GM19043 (cell line): ENCODE results near the gene PCNX1.
"Not testable (repeated sequence)": the region's sequence is repeated elsewhere in the genome, so short reads cannot be mapped to it uniquely, and the experiment has no call there.

ENCODE experiments used
- ATAC-seq: cut with Tn5 transposase; IDR thresholded peaks from one replicate; pipeline ENCODE4 v1.9.1; 2021; ENCODE audit warnings: low read depth; ENCODE audit not compliant: unreplicated experiment

The PCNX1 gene

DNA sequence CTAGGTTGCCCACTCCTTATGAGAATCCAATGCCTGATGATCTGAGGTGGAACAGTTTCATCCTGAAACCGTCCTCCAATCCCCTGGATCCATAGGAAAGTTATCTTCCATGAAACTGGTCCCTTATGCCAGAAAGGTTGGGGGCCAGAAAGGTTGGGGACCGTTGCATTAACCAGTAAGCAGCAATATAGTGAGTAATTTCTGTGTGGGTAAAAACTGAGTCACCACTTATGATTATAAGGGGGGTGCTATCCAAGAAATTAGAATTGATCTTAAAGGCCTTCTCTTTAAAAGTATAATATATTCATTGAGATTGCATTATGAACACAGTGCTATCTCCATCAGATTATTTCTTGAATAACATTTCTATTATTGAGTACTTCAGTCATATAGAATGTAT, 97.2 kb downstream of the PCNX1 start:
- no peak for ATAC-seq

DNA sequence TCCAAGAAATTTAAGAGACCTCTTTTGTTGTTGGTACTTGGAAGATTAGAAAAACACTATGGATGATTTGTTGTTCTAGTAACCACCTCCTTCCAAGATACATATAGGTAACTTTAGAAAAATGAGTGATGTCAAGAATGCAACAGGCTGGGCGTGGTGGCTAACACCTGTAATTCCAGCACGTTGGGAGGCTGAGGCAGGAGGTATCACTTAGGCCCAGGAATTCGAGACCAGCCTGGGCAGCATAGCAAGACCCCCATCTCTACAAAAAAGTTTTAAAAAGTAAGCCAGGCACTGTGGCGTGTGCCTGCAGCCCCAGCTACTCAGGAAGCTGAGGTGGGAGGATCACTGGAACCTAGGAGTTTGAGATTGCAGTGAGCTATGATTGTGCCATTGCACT, 97.8 kb downstream of the PCNX1 start:
- ATAC-seq, result no peak

DNA sequence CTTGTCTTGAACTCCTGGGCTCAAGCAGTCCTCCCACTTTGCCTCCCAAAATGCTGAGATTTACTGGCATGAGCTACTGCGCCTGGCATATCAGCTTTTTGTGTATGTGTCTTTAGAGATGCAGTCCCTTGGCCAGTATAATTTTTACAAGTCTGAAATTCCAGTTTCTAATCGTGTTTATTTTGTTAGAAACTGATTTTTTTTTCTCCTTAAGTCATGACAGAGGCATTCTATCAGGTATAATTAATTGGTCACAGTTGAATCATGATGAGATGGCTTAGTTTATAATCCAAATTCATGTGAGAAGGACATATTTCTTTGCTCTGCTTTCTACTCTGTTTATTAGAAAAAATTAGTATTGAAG, 98.9 kb downstream of the PCNX1 start:
- no peak for ATAC-seq

- no peak for ATAC-seq
Measured at GRCh38 chr14:71011479-71011878, 104.2 kb downstream of the PCNX1 start.

GRCh38 chr14:71012888-71013287, 105.6 kb downstream of the PCNX1 start:
- ATAC-seq, result no peak

DNA sequence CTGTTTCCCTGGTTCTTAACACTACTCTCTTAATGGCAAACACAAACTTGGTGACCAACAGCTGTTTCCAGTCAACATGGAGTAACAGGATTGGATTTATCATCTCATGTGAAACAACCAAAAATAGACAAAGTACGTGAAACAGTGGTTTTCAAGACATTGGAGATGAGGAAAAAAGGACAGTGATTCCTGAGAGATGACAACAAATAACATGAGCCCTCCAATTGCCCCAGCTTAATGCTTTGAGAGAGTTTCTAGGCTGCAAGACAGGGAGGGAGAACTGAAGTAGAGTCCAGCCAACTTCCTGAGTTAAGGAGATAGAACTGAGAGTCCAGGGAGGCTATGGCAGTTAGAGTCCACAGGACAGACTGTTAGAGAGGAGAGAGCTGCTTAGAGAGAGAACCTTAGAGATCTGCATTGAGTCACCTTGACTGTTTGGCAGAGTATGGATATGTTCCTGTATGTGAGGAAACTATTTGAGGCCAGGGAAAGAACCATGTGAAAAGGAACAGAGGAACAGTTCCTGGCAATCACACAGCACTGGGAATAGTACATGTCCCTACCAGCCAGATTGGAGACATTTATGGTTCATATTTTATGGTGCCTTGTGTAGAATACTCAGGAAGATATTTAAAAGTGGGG, 106.4 kb downstream of the PCNX1 start:
- no peak for ATAC-seq

DNA sequence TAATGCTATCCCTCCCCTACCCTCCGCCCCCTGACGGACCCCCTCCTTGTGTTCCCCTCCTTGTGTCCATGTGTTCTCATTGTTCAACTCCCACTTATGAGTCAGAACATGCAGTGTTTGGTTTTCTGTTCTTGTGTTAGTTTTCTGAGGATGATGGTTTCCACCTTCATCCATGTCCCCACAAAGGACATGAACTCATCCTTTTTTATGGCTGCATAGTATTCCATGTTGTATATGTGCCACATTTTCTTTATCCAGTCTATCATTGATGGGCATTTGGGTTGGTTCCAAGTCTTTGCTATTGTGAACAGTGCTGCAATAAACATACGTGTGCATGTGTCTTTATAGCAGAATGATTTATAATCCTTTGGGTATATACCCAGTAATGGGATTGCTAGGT, 112.7 kb downstream of the PCNX1 start:
- not testable (repeated sequence) for ATAC-seq

GRCh38 chr14:71021347-71022011, 114.2 kb downstream of the PCNX1 start:
- no peak for ATAC-seq

DNA sequence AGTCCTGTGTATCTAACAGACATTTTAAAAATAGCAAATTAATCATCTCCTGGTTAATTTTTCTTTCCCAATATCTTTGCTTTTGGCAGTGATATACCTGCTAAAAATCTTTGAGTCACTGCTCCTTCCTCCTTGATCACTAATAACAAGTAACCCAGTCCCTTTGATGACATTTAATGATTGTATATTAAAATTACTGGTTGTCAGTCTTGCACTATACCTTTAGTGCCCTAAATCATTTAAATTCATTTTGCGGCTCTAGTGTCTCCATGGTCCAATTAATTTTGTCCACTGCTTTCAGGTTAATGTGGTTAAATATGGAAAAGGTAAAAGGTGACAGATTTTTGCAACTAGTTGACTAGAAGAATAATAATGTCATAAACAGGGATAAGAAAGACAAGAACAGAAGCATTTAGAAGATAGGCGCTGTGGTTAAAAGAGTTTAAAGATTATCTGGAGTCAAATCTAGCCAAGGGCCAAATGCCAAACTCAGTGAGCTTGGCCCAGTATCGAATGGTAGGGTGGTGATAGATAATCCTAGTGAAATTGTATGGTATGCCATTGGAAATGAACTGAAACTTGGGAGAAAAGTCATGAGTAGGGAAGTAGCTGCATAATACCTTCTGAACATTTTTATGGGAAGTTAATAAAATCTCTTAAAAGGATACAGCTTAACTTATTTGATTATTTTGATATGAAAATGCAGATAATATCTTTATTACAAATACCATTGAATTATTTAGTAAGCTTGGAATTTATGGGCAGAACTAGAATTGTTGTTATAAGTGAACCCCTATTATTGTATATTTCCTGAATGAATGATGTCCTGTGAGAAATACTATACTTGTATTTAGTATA, 115.0 kb downstream of the PCNX1 start:
- ATAC-seq, result no peak

DNA sequence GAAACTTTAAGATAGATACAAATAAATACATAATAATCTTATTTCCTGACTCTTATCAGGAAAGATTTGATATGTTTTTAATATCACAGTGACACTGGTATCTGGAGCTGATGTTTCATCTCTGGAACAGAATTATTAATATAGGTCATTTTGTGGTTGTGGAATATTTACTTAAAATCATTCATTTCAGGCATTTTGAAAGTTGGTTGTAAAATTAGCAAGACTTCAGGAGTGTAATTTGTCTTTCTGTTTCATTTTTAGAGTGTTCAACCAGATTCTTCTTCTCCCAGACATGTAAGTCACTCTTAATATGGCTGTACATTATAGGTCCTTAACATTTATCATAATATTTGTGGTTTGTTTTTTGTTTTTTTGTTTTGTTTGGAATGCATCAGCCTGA, 115.7 kb downstream of the PCNX1 start:
- no peak for ATAC-seq

- no peak for ATAC-seq
Measured at GRCh38 chr14:71029236-71029781, 122.0 kb downstream of the PCNX1 start.

DNA sequence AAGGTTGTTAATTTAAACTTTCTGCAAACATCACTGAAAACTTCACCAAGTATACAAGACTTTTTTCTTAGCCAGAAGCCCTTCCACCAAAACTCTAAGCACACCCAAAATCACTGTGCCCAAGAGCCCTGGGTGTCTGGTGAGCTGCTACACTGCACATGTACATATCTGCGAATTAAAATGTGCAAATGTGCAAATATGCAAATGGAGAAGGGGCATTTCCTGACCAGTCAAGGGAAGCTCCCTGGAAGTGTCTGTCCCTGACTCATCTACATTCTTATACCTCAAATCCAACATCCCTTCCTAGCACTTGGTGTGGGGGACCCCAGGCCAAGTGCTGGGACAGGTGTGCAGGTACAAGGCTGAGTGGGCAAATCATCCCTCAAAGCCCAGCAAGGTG, 123.7 kb downstream of the PCNX1 start:
- no peak for ATAC-seq

DNA sequence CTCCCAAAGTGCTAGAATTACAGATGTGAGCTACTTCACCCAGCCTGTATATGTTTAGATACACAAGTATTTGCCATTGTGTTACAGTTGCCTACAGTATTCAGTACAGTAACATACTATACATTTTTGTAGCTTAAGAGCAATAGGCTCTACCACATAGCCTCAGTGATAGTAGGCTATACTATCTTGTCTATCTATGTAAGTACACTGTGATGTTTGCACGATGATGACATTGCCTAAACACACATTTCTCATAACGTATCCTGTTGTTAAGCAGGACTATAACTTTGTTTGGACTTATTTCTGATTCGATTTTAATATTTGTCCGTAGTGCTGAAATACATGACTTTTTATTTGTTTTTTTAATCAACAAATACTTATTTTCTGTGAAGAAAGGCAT, 129.2 kb downstream of the PCNX1 start:
- ATAC-seq, result no peak

DNA sequence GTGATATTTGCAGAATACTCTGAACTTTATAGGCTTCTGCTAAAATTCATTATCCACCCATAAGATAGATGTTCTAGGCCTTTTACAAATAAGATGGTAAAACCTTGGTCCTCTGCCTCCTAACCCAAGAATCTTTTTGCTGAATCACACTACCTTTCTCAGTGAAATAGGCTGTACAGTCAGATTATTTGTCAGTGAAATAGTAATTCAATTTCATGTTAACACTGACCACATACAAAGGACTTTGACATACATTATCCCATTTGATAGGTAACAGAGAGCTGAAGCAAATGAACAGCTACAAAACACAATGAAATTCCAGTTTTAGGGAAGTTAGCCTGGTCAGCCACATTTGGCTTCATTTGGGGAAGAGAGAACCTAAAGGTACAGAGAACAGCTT, 141.1 kb downstream of the PCNX1 start:
- no peak for ATAC-seq

DNA sequence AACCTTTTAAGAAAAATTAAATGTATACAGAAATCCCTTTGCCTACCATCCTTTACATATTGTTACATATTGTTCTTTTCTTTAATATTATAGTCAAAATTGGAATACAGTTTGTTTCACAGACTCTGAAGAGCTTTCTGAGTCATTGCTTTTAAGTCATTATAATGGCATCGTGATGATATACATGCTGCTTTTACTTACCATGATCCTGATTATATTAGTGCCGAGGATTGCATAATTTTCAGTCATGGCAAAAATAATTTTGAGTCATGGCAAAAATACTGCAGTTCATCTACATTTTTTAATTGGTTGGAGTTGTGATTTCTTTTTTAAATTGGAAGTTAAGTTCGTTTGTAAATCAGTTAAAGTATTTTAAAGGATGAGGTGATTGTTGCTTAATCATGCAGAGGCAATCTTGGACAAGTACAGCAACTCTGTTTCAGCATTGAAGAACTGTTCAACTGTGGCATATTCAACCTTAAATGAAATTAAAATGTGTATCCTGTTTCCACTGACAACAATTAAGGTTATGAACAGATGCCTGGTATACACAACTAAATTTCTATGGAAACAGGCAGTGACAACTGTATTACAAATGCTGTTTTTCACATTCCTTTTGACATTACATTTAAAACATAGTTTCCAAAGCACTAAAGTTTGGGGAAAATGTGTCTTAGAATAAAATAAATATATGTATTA, 142.3 kb downstream of the PCNX1 start:
- no peak for ATAC-seq

DNA sequence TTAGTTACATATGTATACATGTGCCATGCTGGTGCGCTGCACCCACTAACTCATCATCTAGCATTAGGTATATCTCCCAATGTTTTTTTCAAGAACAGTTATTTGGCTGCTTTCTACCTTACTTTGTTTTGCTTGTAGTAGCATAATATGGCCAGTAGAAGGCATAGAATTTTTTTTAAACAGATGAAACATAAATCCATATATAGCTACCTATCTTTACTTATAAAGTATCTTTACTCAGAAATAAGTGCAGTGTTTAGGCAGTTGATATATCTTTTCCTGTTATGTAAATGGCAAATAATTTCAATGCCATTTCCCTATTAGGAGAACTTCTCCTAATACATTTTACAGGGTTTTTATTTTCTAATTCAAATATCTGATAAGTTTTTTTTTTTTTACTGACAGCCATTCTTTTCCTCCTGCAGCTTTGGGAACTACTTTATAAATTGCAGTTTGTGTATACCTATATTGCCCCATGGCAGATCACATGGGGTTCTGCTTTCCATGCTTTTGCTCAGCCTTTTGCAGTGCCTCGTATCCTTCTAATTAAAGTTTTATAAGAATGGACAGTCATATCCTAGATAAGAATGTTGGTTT, 143.1 kb downstream of the PCNX1 start:
- ATAC-seq, result no peak

GRCh38 chr14:71054706-71055105, 147.4 kb downstream of the PCNX1 start:
- ATAC-seq, result no peak

GRCh38 chr14:71056168-71056567, 148.9 kb downstream of the PCNX1 start:
- no peak for ATAC-seq

DNA sequence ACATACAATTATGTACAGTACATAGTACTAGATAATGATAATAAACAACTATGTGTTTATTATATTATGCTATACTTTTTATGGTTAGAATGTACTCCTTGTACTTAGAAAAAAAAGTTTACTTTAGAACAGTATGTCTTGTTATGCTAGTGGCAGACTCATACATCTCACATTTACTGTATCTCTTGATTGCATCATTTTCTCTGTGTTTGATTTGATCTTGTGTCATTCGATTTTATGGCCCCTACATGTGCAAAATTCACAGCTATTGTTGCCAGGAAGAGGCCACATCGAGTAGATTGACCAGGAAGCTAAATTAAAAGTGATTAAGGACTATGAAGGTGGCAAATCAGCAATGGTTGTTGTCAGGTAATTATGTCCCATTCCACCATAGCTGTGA, 153.0 kb downstream of the PCNX1 start:
- no peak for ATAC-seq

- no peak for ATAC-seq
Measured at GRCh38 chr14:71060825-71061455, 153.7 kb downstream of the PCNX1 start.
